DND-41 (cell line): ENCODE data around the gene DYNLRB1.

Source experiments
- CTCF ChIP-seq: IDR thresholded peaks from 2 replicates; pipeline ENCODE4 v1.5.1; 2012; ENCODE audit warnings: borderline replicate concordance, low read length, moderate library complexity, mild to moderate bottlenecking; ENCODE audit not compliant: poor library complexity, severe bottlenecking; ENCODE audit errors: extremely low read depth
- EZH2 ChIP-seq: IDR thresholded peaks from 3 replicates; pipeline ENCODE4 v1.6.1; 2012; ENCODE audit warnings: borderline replicate concordance, low read depth, mild to moderate bottlenecking, moderate library complexity, low read length, inconsistent platforms; ENCODE audit not compliant: severe bottlenecking

GRCh38 chr20:34583544-34583943 is 67.3 kb downstream of the DYNLRB1 start:
- TF ChIP-seq EZH2, result no peak
- no peak for TF ChIP-seq CTCF
